VCaP (cell line): Measurements from ENCODE around the gene DAPL1.

ENCODE experiments used
- H3K27ac ChIP-seq: fragments of 450-650 bp; 2 replicates; pipeline ENCODE4 v1.5.1; 2017
- TF ChIP-seq, protein P1 (sequence below): fragments of 450-650 bp; conservative IDR thresholded peaks from 2 replicates; pipeline ENCODE4 v1.5.1; 2017; ENCODE audit warnings: mild to moderate bottlenecking, moderate library complexity

DAPL1 gene

DNA sequence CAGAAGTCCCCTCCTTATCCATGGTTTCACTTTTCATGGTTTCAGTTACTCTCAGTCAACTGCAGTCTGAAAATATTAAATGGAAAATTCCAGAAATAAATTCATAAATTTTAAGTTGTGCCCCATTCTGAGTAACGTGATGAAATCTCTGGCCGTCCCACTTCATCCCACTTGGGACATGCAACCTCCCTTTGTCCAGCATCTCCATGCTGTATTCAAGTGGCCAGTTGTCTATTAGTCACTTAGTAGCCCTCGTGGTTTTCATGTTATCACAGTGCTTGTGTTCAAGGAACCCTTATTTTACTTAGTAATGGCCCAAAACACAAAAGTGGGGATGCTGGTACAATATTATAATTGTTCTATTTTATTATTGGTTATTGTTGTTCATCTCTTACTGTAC lies 18.0 kb upstream of the DAPL1 start:
- TF ChIP-seq, protein P1, sequence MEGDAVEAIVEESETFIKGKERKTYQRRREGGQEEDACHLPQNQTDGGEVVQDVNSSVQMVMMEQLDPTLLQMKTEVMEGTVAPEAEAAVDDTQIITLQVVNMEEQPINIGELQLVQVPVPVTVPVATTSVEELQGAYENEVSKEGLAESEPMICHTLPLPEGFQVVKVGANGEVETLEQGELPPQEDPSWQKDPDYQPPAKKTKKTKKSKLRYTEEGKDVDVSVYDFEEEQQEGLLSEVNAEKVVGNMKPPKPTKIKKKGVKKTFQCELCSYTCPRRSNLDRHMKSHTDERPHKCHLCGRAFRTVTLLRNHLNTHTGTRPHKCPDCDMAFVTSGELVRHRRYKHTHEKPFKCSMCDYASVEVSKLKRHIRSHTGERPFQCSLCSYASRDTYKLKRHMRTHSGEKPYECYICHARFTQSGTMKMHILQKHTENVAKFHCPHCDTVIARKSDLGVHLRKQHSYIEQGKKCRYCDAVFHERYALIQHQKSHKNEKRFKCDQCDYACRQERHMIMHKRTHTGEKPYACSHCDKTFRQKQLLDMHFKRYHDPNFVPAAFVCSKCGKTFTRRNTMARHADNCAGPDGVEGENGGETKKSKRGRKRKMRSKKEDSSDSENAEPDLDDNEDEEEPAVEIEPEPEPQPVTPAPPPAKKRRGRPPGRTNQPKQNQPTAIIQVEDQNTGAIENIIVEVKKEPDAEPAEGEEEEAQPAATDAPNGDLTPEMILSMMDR: no peak
- no peak overlapping the region for H3K27ac ChIP-seq

DNA sequence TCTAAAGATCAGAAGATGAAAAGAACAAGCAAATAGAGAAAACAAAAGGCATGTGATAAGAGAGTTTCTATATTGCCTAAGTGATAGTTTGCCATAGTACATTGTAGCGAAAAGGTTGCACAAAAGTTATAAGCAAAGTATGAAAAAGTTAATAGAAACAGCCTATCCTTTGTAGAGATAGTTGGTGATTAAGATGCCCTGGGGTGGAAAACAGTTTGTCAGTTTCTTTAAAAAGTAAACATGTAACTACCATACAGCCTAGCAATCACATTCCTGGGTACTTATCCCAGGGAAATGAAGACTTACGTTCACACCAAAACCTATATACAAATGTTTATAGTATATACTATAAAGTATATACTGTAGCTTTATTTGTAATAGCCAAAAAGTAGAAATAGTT lies 16.9 kb upstream of the DAPL1 start:
- no peak overlapping the region for H3K27ac ChIP-seq
- TF ChIP-seq, protein P1: no peak

DNA sequence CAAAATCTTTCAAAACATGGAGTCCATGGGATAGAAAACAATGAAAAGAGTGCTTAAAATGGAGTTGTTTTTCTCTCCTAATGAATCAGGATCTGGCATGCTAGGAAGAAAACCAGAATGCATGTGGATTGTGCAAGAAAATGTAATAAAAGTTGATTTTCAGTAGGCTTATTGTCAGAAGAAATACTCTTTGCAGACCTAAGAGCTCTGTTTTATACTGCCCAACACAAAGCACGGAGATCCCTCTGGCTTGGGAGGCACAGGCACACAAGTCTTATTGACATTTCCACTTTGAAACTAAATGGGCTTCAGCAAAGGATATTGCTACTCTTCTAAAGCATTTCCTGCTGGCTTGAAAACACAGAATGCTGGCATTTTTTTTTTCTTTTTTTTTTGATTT lies 15.5 kb upstream of the DAPL1 start:
- no peak overlapping the region for H3K27ac ChIP-seq
- TF ChIP-seq, protein P1: no peak

DNA sequence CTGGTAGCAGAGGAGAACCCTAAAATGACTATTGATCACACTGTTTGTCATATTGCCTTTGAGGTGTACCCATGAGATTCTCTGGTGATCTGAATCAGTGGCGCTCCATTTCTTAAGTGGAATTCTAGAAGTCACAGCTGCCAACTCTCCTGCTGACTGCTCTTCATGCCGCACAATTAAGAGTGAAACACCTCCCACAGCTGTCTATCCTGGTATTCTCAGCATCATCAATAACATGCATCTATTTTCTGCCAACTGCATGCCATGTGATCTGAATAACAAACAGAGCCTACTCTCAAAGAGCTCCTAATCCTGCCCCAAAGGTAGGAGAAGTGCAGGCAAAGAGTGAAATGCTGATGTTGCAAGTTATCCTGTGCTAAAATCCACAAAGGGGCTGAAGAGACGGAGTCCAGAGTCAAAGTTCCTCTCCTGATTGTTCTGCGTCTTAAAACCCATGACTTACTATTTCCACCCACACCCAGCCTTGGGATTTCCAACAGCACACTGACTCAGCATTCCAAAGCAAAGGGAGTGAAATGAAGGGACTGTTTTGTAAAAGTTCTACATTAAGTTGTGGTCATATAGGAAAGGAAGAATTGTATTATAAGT lies 13.7 kb upstream of the DAPL1 start:
- no peak overlapping the region for H3K27ac ChIP-seq
- TF ChIP-seq, protein P1: no peak

DNA sequence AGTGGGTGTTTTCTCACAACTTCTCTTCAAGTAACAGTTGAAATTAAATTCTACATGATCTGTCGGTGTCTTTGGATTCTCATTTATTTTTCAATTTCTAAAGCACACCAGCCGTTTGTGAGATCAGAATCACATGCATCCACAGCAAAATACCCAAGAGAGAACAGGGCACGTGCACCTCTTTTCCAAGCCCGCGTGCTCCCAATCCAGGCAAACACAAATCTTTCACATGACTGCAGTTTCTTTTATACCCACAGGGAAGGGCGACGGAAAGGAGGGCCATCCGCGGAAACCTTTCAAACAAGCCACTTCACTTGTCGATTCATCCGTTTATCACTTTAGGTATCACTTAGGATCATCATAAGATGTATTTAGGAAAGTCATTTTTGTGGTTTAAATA lies 13.0 kb upstream of the DAPL1 start:
- TF ChIP-seq, protein P1: no peak
- H3K27ac ChIP-seq: no peak overlapping the region

DNA sequence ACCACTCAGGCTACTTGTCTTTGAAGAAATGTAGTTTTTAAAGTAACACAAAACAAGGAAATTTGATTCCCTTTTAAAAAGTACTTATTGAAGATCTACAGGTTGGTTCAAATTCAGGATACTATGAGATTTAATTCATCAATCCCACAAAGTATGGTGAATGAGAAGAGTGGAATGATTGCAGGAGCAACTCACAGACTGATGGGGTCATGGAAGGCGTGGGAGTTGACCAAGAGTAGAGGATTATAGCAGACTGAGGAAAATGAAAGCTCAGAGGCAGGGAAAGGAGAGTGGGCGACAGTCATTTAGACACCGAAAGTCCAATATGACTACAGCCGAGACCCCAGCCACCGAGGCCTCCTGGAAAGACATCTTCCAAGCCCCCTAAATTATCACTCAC lies 12.5 kb upstream of the DAPL1 start:
- H3K27ac ChIP-seq: no peak overlapping the region
- TF ChIP-seq, protein P1: no peak

DNA sequence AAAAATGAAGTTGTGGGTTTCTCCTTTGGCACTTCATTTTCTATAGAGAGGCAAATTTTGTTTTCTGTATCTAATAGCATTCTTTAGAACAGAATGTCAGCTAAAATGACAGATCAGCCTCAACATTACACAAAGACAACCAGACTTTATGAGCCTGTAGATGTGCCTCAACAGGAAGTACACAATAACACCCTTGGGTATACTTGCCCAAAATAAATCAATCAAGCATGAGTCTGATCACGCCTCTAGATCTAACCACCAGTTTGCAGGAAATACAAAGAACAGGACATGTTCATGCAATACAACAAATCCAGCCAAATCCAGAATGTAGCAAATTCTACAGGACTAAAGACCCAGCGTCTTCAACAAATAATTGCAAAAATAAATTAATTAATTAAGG lies 11.2 kb upstream of the DAPL1 start:
- TF ChIP-seq, protein P1: no peak
- H3K27ac ChIP-seq: peak overlapping the region; percentile 55
